Liver (tissue), 3 donors: ENCODE data around the gene VWA2.

Experiments used
- CTCF ChIP-seq: fragments of 150-350 bp; IDR thresholded peaks from 2 replicates; pipeline ENCODE4 v1.5.1; 2017; ENCODE audit warnings: improper control_type of control experiment, low read depth, low read length; ENCODE audit not compliant: missing input control
- GABPA ChIP-seq, 2 donors: IDR thresholded peaks in 1 of 2; conservative IDR thresholded peaks in 1 of 2; 2 replicates each; pipeline ENCODE4 v1.6.1; 2016; ENCODE audit warnings: antibody characterized with exemption in 2 of 2, mild to moderate bottlenecking in 1 of 2, moderate library complexity in 1 of 2
- MAX ChIP-seq: IDR thresholded peaks from 2 replicates; pipeline ENCODE4 v1.6.1; 2016; ENCODE audit warnings: antibody characterized with exemption
- donor health status: healthy.
- donor health status: healthy.

DNA sequence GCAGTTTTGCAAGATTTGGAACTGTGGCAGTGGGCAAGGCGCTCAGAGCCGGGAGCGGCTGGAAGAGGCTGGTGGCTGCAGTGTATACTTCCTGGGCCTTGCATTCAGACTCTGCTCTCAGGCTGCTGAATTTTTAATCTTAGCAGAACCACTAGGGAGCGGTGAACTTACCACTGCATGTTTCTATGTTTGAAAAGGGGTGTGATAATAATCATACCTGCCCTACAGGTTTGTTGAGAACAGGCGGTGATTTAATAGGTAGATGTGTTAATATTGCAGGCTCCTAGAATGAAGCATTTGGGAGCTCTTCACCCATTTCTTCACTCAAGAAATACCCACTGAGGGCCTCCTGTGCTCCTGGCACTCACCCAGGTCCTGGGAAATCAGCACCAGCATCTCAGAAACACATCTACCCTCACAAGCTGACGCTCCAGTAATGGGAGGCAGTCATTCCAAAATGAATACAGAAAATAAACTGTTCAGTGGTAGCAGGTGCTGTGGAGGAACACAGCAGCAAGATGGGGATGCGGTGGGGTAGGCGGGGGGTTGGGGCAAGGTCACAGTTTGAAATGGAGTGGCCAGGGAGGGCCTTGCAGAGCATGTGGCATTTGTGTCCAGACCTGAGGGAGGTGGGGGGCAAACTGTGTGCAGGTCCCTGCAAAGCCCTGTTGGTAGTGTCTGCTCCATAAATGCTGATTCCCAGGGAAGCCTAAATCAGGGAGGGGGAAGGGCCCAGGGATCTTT, 41.0 kb downstream of the VWA2 start:
- TF ChIP-seq CTCF (no peak), MAX (no peak), GABPA (IDR thresholded peaks at IDR 0.05 in 1 of 2, conservative IDR thresholded peaks at IDR 0.05 in 1 of 2) (no peak)
